ENCODE data around the gene TMEM184C. TPM values are rescaled to one million over a fixed set of nuclear protein-coding genes. Genes with fewer than 3 reads are reported as not detected.

TMEM184C gene
- total RNA-seq, 1 experiment from 2014 or later, result 43.8 TPM

GRCh38 chr4:147597561-147597960 is 19.6 kb upstream of the TMEM184C start:
- H3K27me3 Mint-ChIP-seq (ENCODE audit: low read depth), result no peaks in the 10 kb centered on the region
- no peak overlapping the region for H2BK12ac ChIP-seq (ENCODE audit: insufficient read length, low read depth, low read length)
- no peak overlapping the region for H4K8ac ChIP-seq (replicated peaks; ENCODE audit: insufficient read length, low read depth, low read length)
- H2BK120ac ChIP-seq (ENCODE audit: low read depth, low read length, poor library complexity, severe bottlenecking), result no peak overlapping the region
- no CpG with 5 or more reads among the region's 2 CpGs for whole genome bisulfite sequencing (ENCODE audit: extremely low coverage, insufficient read length, low lambda C conversion rate)
- no peak overlapping the region for H3K27ac ChIP-seq (ENCODE audit: insufficient read length, low read depth, low read length)
- no peaks in the 10 kb centered on the region for H4K20me1 ChIP-seq (ENCODE audit: control insufficient read depth, insufficient read depth, insufficient read length)
- H3K9me3 Mint-ChIP-seq, result no peaks in the 10 kb centered on the region
- H3K79me2 ChIP-seq (ENCODE audit: insufficient read depth, low read length), result no peaks in the 10 kb centered on the region
- H4K5ac ChIP-seq (ENCODE audit: insufficient read length, low read depth, low read length), result no peak overlapping the region
- no peak for TF ChIP-seq CTCF (conservative IDR thresholded peaks at IDR 0.05)
- H3K9me3 ChIP-seq (ENCODE audit: control insufficient read depth, low read depth, low read length), result no peaks in the 10 kb centered on the region
- H3T11ph ChIP-seq (ENCODE audit: low read length), result no peak overlapping the region
- H3K4me3 Mint-ChIP-seq, result no peak overlapping the region
- H3K4me1 Mint-ChIP-seq, result peaks cover 10 to 12% of the 10 kb centered on the region in 2 experiments
- H3K56ac ChIP-seq (ENCODE audit: insufficient read length, low read depth, low read length), result no peak overlapping the region
- no peak overlapping the region for H3K23ac ChIP-seq (ENCODE audit: insufficient read length, low read depth, low read length)
- no peak overlapping the region for H3K4me2 ChIP-seq (ENCODE audit: insufficient read depth, insufficient read length, low read length)
- H3K27me3 ChIP-seq (ENCODE audit: insufficient read depth, low read length), result no peaks in the 10 kb centered on the region
- H3K14ac ChIP-seq (ENCODE audit: insufficient read depth, low read length), result no peak overlapping the region
- H3K4ac ChIP-seq (ENCODE audit: low read depth, low read length), result no peak overlapping the region
- H2AFZ ChIP-seq (ENCODE audit: low read length), result no peak overlapping the region
- no peak for DNase-seq
- no peaks in the 10 kb centered on the region for H3K36me3 Mint-ChIP-seq (ENCODE audit: insufficient read depth in 1 of 3, low read depth in 3 of 3)
- H3K9ac ChIP-seq (ENCODE audit: extremely low read depth, insufficient read length, low read length), result no peak overlapping the region
- no peak overlapping the region for H2BK20ac ChIP-seq (ENCODE audit: low read depth, low read length, poor library complexity, severe bottlenecking)
- no peaks in the 10 kb centered on the region for H3K79me1 ChIP-seq (ENCODE audit: insufficient read depth, low read depth, low read length, poor library complexity, severe bottlenecking)
- H3K27ac Mint-ChIP-seq, result no peak overlapping the region; a peak in 1 of 7 replicates
- H2BK5ac ChIP-seq (ENCODE audit: insufficient read length, low read length), result no peak overlapping the region
- H2AK5ac ChIP-seq (ENCODE audit: insufficient read length, low read length), result no peak overlapping the region
- H2BK15ac ChIP-seq (ENCODE audit: low read depth, low read length), result no peak overlapping the region
- no peak overlapping the region for H3K18ac ChIP-seq (ENCODE audit: insufficient read length, low read depth, low read length)
- no peak overlapping the region for H4K91ac ChIP-seq (ENCODE audit: insufficient read length, low read depth, low read length)
- no peaks in the 10 kb centered on the region for H3K23me2 ChIP-seq (ENCODE audit: insufficient read length, low read depth, low read length, poor library complexity, severe bottlenecking)
- H3K4me1 ChIP-seq (ENCODE audit: insufficient read depth, low read length), result peaks cover 5% of the 10 kb centered on the region
